ENCODE results near the gene CRADD. TPM values are rescaled to one million over a fixed set of nuclear protein-coding genes. Genes with fewer than 3 reads are reported as not detected.
"Not testable (repeated sequence)": the region's sequence is repeated elsewhere in the genome, so short reads cannot be mapped to it uniquely, and the experiment has no call there.

CRADD gene
- total RNA-seq, 1 donor from 2014 or later: 41.2 TPM

GRCh38 chr12:93870020-93870795 lies 193.0 kb downstream of the CRADD start:
- Mint-ChIP-seq H3K36me3 (peaks cover 2% of the 10 kb centered on the region), H3K27me3 (ENCODE audit: insufficient read depth, low read depth) (no peaks in the 10 kb centered on the region), H3K4me1 (no peaks in the 10 kb centered on the region), H3K27ac (no peak overlapping the region), H3K4me3 (no peak overlapping the region), H3K9me3 (peaks cover 42% of the 10 kb centered on the region)
- no peak overlapping the region for H3K27ac ChIP-seq
- TF ChIP-seq CTCF (IDR thresholded peaks at IDR 0.05) (no peak), EZH2phosphoT487 (IDR thresholded peaks at IDR 0.05) (no peak), EZH2 (IDR thresholded peaks at IDR 0.05) (no peak)
- H3K79me2 ChIP-seq (ENCODE audit: low read depth): no peaks in the 10 kb centered on the region
- H4K20me1 ChIP-seq (ENCODE audit: low read depth): no peaks in the 10 kb centered on the region
- H3K4me2 ChIP-seq: no peak overlapping the region
- peaks cover 18% of the 10 kb centered on the region for H3K9me3 ChIP-seq (ENCODE audit: low read depth)
- no peak overlapping the region for H2AFZ ChIP-seq (replicated peaks)
- H3K4me1 ChIP-seq: no peaks in the 10 kb centered on the region
- H3K36me3 ChIP-seq: no peaks in the 10 kb centered on the region
- no peak for DNase-seq (ENCODE audit: low spot score)
- no peaks in the 10 kb centered on the region for H3F3A ChIP-seq (ENCODE audit: low read depth)
- no peak overlapping the region for H3K9ac ChIP-seq
- H3K4me3 ChIP-seq: no peak overlapping the region
- no peaks in the 10 kb centered on the region for H3K27me3 ChIP-seq

- H3K27me3 ChIP-seq; H3K36me3 Mint-ChIP-seq; H3K4me1 Mint-ChIP-seq; H3F3A ChIP-seq (ENCODE audit: low read depth); H3K4me2 ChIP-seq; DNase-seq (ENCODE audit: low spot score); H3K36me3 ChIP-seq; H3K4me1 ChIP-seq; H4K20me1 ChIP-seq (ENCODE audit: low read depth); H2AFZ ChIP-seq (replicated peaks); H3K27me3 Mint-ChIP-seq (ENCODE audit: insufficient read depth, low read depth); H3K9me3 ChIP-seq (ENCODE audit: low read depth); H3K27ac ChIP-seq; H3K4me3 Mint-ChIP-seq; H3K27ac Mint-ChIP-seq; H3K9ac ChIP-seq; H3K4me3 ChIP-seq; H3K79me2 ChIP-seq (ENCODE audit: low read depth): not testable (repeated sequence)
- H3K9me3 Mint-ChIP-seq: peaks cover 39% of the 10 kb centered on the region
Observed at GRCh38 chr12:93871566-93871965, 194.4 kb downstream of the CRADD start.

- Histone ChIP-seq H3K4me3 (no peak overlapping the region), H3K36me3 (no peaks in the 10 kb centered on the region), H4K20me1 (ENCODE audit: low read depth) (no peaks in the 10 kb centered on the region), H3K4me1 (no peaks in the 10 kb centered on the region), H3K9ac (no peak overlapping the region), H2AFZ (replicated peaks) (no peak overlapping the region), H3K79me2 (ENCODE audit: low read depth) (no peaks in the 10 kb centered on the region), H3K27me3 (no peaks in the 10 kb centered on the region), H3K27ac (no peak overlapping the region), H3K4me2 (no peak overlapping the region), H3F3A (ENCODE audit: low read depth) (no peaks in the 10 kb centered on the region), H3K9me3 (ENCODE audit: low read depth) (peaks cover 9% of the 10 kb centered on the region)
- Mint-ChIP-seq H3K4me1 (no peaks in the 10 kb centered on the region), H3K27me3 (ENCODE audit: insufficient read depth, low read depth) (peaks cover 2% of the 10 kb centered on the region), H3K9me3 (peaks cover 39% of the 10 kb centered on the region), H3K36me3 (peaks cover 2% of the 10 kb centered on the region), H3K4me3 (no peak overlapping the region), H3K27ac (no peak overlapping the region)
- no peak for TF ChIP-seq CTCF (IDR thresholded peaks at IDR 0.05)
- DNase-seq (ENCODE audit: low spot score): no peak
Observed at GRCh38 chr12:93873561-93873960, 196.4 kb downstream of the CRADD start.

GRCh38 chr12:93875157-93875556 lies 198.0 kb downstream of the CRADD start:
- Histone ChIP-seq H3F3A (ENCODE audit: low read depth) (no peaks in the 10 kb centered on the region), H3K9ac (no peak overlapping the region), H3K4me3 (no peak overlapping the region), H3K9me3 (ENCODE audit: low read depth) (peaks cover 9% of the 10 kb centered on the region), H3K27ac (no peak overlapping the region), H3K36me3 (no peaks in the 10 kb centered on the region), H2AFZ (replicated peaks) (no peak overlapping the region), H3K4me1 (no peaks in the 10 kb centered on the region), H3K4me2 (no peak overlapping the region), H3K27me3 (no peaks in the 10 kb centered on the region), H3K79me2 (ENCODE audit: low read depth) (no peaks in the 10 kb centered on the region), H4K20me1 (ENCODE audit: low read depth) (no peaks in the 10 kb centered on the region)
- Mint-ChIP-seq H3K4me1 (no peaks in the 10 kb centered on the region), H3K9me3 (peaks cover 39% of the 10 kb centered on the region), H3K36me3 (peaks cover 2% of the 10 kb centered on the region), H3K27ac (no peak overlapping the region), H3K4me3 (no peak overlapping the region), H3K27me3 (ENCODE audit: insufficient read depth, low read depth) (peaks cover 2% of the 10 kb centered on the region)
- TF ChIP-seq EZH2 (IDR thresholded peaks at IDR 0.05): no peak
- TF ChIP-seq EZH2phosphoT487 (IDR thresholded peaks at IDR 0.05): no peak
- no peak for TF ChIP-seq CTCF (IDR thresholded peaks at IDR 0.05)
- no peak for DNase-seq (ENCODE audit: low spot score)
